OCI-LY7 (cell line): Measurements from ENCODE around the gene ABI3BP.

Experiments used
- CTCF ChIP-seq: fragments of 200-600 bp; sonication (generic); conservative IDR thresholded peaks from 2 replicates; pipeline ENCODE4 v1.5.1; 2014; ENCODE audit warnings: mild to moderate bottlenecking, antibody characterized with exemption, low read length, moderate library complexity, mixed read lengths
- EZH2phosphoT487 ChIP-seq: fragments of 200-600 bp; sonication (generic); IDR thresholded peaks from 2 replicates; pipeline ENCODE4 v1.6.1; 2018; ENCODE audit warnings: low read depth, borderline replicate concordance, mild to moderate bottlenecking, mixed run types, antibody characterized with exemption, low read length, moderate library complexity, mixed read lengths

GRCh38 chr3:100947119-100947518 lies 46.1 kb downstream of the ABI3BP start:
- TF ChIP-seq CTCF = no peak
- no peak for TF ChIP-seq EZH2phosphoT487
